WTC11 (cell line): Measurements from ENCODE around the gene PDLIM4. TPM values are rescaled to one million over a fixed set of nuclear protein-coding genes. Genes with fewer than 3 reads are reported as not detected.

Experiments used
- ATAC-seq: fragments of 200-7000 bp; cut with Tn5 transposase; 2 replicates; pipeline ENCODE4 v1.10.0; 2021; ENCODE audit warnings: mild to moderate bottlenecking, moderate library complexity
- CTCF ChIA-PET: fragments of 300-600 bp; sonication (Branson Sonifier 250); formaldehyde crosslinking; loops from one replicate; lab custom pipeline; 2021; ENCODE audit warnings: antibody characterized with exemption; lab: Charles Lee
- POLR2A ChIA-PET: fragments of 350-600 bp; sonication (Branson Sonifier 250); formaldehyde crosslinking; loops from one replicate; lab custom pipeline; 2021; ENCODE audit warnings: antibody characterized with exemption; lab: Charles Lee
- DNase-seq: peaks from one replicate; pipeline ENCODE4 v3.0.0; 2021; ENCODE audit warnings: low spot score
- H3K27ac Mint-ChIP-seq: 2 replicates; pipeline ENCODE4 v1.8.0; 2021; ENCODE audit warnings: mixed read lengths
- H3K27me3 Mint-ChIP-seq: 2 replicates; pipeline ENCODE4 v1.8.0; 2021; ENCODE audit warnings: low read depth, mild to moderate bottlenecking, moderate library complexity, mixed read lengths
- H3K36me3 Mint-ChIP-seq: 2 replicates; pipeline ENCODE4 v1.8.0; 2021; ENCODE audit warnings: mixed read lengths
- H3K4me1 Mint-ChIP-seq: 2 replicates; pipeline ENCODE4 v1.8.0; 2022; ENCODE audit warnings: mixed read lengths
- H3K4me3 Mint-ChIP-seq: 2 replicates; pipeline ENCODE4 v1.8.0; 2021; ENCODE audit warnings: mild to moderate bottlenecking, moderate library complexity, mixed read lengths
- H3K9me3 Mint-ChIP-seq: 2 replicates; pipeline ENCODE4 v1.8.0; 2021; ENCODE audit warnings: mixed read lengths
- ATF6 ChIP-seq: sonication (generic); formaldehyde crosslinking; IDR thresholded peaks from 2 replicates; pipeline ENCODE4 v1.8.1; 2023; ENCODE audit warnings: mild to moderate bottlenecking, missing genetic modification reagents
- ELF4 ChIP-seq: sonication (generic); formaldehyde crosslinking; IDR thresholded peaks from 2 replicates; pipeline ENCODE4 v1.8.1; 2022; ENCODE audit warnings: low read depth, mild to moderate bottlenecking, moderate library complexity, missing genetic modification reagents
- EMX1 ChIP-seq: fragments of 250-450 bp; sonication (Bioruptor Pico); IDR thresholded peaks from 2 replicates; pipeline ENCODE4 v1.8.0; 2021; ENCODE audit warnings: mild to moderate bottlenecking
- GRHL2 ChIP-seq: fragments of 250-450 bp; sonication (Bioruptor Pico); IDR thresholded peaks from 2 replicates; pipeline ENCODE4 v1.8.0; 2022; ENCODE audit warnings: mild to moderate bottlenecking, moderate library complexity; ENCODE audit not compliant: insufficient replicate concordance, severe bottlenecking
- IRF2 ChIP-seq: sonication (generic); formaldehyde crosslinking; IDR thresholded peaks from 2 replicates; pipeline ENCODE4 v1.8.0; 2022; ENCODE audit warnings: low read depth, missing genetic modification reagents, borderline replicate concordance
- MYBL2 ChIP-seq: sonication (generic); formaldehyde crosslinking; IDR thresholded peaks from 2 replicates; pipeline ENCODE4 v1.8.1; 2023; ENCODE audit warnings: mild to moderate bottlenecking, moderate library complexity, missing genetic modification reagents
- NFATC4 ChIP-seq: fragments of 250-450 bp; sonication (Bioruptor Pico); IDR thresholded peaks from 2 replicates; pipeline ENCODE4 v1.9.0; 2021; ENCODE audit warnings: mild to moderate bottlenecking
- RELA ChIP-seq: sonication (generic); formaldehyde crosslinking; IDR thresholded peaks from 2 replicates; pipeline ENCODE4 v1.8.1; 2022; ENCODE audit warnings: missing genetic modification reagents, mild to moderate bottlenecking, borderline replicate concordance
- SP1 ChIP-seq: sonication (generic); formaldehyde crosslinking; conservative IDR thresholded peaks from 2 replicates; pipeline ENCODE4 v1.8.1; 2022; ENCODE audit warnings: missing genetic modification reagents
- USF2 ChIP-seq: sonication (generic); formaldehyde crosslinking; IDR thresholded peaks from 2 replicates; pipeline ENCODE4 v1.8.1; 2023; ENCODE audit warnings: mild to moderate bottlenecking, missing genetic modification reagents, moderate library complexity
- ZBTB21 ChIP-seq: sonication (generic); formaldehyde crosslinking; IDR thresholded peaks from 2 replicates; pipeline ENCODE4 v1.8.1; 2023; ENCODE audit warnings: mild to moderate bottlenecking, missing genetic modification reagents, borderline replicate concordance
- ZNF219 ChIP-seq: sonication (generic); formaldehyde crosslinking; IDR thresholded peaks from 2 replicates; pipeline ENCODE4 v1.8.0; 2023; ENCODE audit warnings: missing genetic modification reagents, mild to moderate bottlenecking, borderline replicate concordance
- ZNF263 ChIP-seq: sonication (generic); formaldehyde crosslinking; IDR thresholded peaks from 2 replicates; pipeline ENCODE4 v1.8.1; 2022; ENCODE audit warnings: low read depth, mild to moderate bottlenecking, moderate library complexity, missing genetic modification reagents
- ZNF416 ChIP-seq: fragments of 250-450 bp; sonication (Bioruptor Pico); IDR thresholded peaks from 2 replicates; pipeline ENCODE4 v1.9.0; 2021; ENCODE audit warnings: mild to moderate bottlenecking, inconsistent platforms
- ZNF423 ChIP-seq: fragments of 250-450 bp; sonication (Bioruptor Pico); IDR thresholded peaks from 2 replicates; pipeline ENCODE4 v2.1.2; 2022; ENCODE audit warnings: mild to moderate bottlenecking, moderate library complexity
- total RNA-seq: library from RNA; stranded (reverse); gene quantifications from 3 replicates; pipeline ENCODE4 v1.2.3, GENCODE V29; 2021
- TF ChIP-seq, protein P1 (sequence below): sonication (generic); formaldehyde crosslinking; IDR thresholded peaks from 2 replicates; pipeline ENCODE4 v1.8.1; 2022; ENCODE audit warnings: mild to moderate bottlenecking, missing genetic modification reagents, moderate library complexity, borderline replicate concordance
- TF ChIP-seq, protein P2 (sequence below): fragments of 250-450 bp; sonication (Bioruptor Pico); IDR thresholded peaks from 2 replicates; pipeline ENCODE4 v1.9.0; 2021; ENCODE audit warnings: mild to moderate bottlenecking
- TF ChIP-seq, protein P3 (sequence below): sonication (generic); formaldehyde crosslinking; IDR thresholded peaks from 2 replicates; pipeline ENCODE4 v1.8.1; 2022; ENCODE audit warnings: missing genetic modification reagents, borderline replicate concordance
- TF ChIP-seq, protein P4 (sequence below): sonication (generic); formaldehyde crosslinking; conservative IDR thresholded peaks from 2 replicates; pipeline ENCODE4 v1.8.1; 2023; ENCODE audit warnings: mild to moderate bottlenecking, low read depth, missing genetic modification reagents, moderate library complexity

PDLIM4 gene
- total RNA-seq, 1 experiment from 2014 or later: 11.4 TPM

DNA sequence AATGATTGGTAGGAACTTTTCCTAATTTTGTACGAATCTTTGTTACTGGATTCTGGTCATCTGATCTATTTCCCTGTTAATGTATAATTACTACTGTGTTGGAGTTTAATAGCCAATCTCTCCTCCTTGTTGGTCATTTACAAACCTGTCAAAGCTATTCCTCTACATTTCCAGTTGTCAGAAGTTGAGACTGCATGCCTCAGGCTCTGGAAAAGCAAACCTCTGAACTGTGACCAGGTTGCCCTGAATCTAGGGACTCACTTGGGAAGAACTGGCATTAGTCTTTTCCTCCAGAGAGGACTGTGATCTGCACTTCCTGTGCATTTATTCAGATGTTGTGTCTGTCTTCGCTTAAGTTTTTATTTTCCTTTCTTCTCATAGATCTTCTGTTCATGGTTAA, 16.1 kb downstream of the PDLIM4 start:
- CTCF ChIA-PET: interaction anchor here (0.9 to 4.6 kb wide), 5 partner anchors 19 to 223 kb away, joined by 5 to 37 read pairs (median 7); partner anchors contain the start of gene SLC22A4

More for the DNA sequence above, 16.1 kb downstream of the PDLIM4 start:
- no peak overlapping the region for H3K27ac Mint-ChIP-seq
- ATAC-seq (no peak), DNase-seq (no peak)
- H3K36me3 Mint-ChIP-seq: no peaks in the 10 kb centered on the region
- POLR2A ChIA-PET: no interaction called here
- TF ChIP-seq, protein P1, sequence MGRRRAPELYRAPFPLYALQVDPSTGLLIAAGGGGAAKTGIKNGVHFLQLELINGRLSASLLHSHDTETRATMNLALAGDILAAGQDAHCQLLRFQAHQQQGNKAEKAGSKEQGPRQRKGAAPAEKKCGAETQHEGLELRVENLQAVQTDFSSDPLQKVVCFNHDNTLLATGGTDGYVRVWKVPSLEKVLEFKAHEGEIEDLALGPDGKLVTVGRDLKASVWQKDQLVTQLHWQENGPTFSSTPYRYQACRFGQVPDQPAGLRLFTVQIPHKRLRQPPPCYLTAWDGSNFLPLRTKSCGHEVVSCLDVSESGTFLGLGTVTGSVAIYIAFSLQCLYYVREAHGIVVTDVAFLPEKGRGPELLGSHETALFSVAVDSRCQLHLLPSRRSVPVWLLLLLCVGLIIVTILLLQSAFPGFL (CRISPR knock-in tag): no peak
- TF ChIP-seq ZBTB21 (CRISPR knock-in tag) (no peak), RELA (no peak), ZNF263 (CRISPR knock-in tag) (no peak), NFATC4 (no peak), GRHL2 (no peak), ATF6 (no peak), EMX1 (no peak), ZNF219 (CRISPR knock-in tag) (no peak), ELF4 (CRISPR knock-in tag) (no peak), ZNF416 (no peak), MYBL2 (CRISPR knock-in tag) (no peak), SP1 (no peak), IRF2 (CRISPR knock-in tag) (no peak), USF2 (CRISPR knock-in tag) (no peak), ZNF423 (no peak)
- TF ChIP-seq, protein P2, sequence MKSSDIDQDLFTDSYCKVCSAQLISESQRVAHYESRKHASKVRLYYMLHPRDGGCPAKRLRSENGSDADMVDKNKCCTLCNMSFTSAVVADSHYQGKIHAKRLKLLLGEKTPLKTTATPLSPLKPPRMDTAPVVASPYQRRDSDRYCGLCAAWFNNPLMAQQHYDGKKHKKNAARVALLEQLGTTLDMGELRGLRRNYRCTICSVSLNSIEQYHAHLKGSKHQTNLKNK: no peak
- TF ChIP-seq, protein P3, sequence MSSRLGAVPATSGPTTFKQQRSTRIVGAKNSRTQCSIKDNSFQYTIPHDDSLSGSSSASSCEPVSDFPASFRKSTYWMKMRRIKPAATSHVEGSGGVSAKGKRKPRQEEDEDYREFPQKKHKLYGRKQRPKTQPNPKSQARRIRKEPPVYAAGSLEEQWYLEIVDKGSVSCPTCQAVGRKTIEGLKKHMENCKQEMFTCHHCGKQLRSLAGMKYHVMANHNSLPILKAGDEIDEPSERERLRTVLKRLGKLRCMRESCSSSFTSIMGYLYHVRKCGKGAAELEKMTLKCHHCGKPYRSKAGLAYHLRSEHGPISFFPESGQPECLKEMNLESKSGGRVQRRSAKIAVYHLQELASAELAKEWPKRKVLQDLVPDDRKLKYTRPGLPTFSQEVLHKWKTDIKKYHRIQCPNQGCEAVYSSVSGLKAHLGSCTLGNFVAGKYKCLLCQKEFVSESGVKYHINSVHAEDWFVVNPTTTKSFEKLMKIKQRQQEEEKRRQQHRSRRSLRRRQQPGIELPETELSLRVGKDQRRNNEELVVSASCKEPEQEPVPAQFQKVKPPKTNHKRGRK: no peak
- TF ChIP-seq, protein P4, sequence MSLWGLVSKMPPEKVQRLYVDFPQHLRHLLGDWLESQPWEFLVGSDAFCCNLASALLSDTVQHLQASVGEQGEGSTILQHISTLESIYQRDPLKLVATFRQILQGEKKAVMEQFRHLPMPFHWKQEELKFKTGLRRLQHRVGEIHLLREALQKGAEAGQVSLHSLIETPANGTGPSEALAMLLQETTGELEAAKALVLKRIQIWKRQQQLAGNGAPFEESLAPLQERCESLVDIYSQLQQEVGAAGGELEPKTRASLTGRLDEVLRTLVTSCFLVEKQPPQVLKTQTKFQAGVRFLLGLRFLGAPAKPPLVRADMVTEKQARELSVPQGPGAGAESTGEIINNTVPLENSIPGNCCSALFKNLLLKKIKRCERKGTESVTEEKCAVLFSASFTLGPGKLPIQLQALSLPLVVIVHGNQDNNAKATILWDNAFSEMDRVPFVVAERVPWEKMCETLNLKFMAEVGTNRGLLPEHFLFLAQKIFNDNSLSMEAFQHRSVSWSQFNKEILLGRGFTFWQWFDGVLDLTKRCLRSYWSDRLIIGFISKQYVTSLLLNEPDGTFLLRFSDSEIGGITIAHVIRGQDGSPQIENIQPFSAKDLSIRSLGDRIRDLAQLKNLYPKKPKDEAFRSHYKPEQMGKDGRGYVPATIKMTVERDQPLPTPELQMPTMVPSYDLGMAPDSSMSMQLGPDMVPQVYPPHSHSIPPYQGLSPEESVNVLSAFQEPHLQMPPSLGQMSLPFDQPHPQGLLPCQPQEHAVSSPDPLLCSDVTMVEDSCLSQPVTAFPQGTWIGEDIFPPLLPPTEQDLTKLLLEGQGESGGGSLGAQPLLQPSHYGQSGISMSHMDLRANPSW (CRISPR knock-in tag): no peak
- H3K27me3 Mint-ChIP-seq: peaks cover 2% of the 10 kb centered on the region; the same call in 1 of the 2 replicates
- H3K4me1 Mint-ChIP-seq: peaks cover 22% of the 10 kb centered on the region
- no peak overlapping the region for H3K4me3 Mint-ChIP-seq
- no peaks in the 10 kb centered on the region for H3K9me3 Mint-ChIP-seq
